Activated CD4-positive, alpha-beta T cell treated with anti-CD3 and anti-CD28 coated beads, Interleukin-2, Interleukin-6, amounts not matched to agents 100 ng/mL and 50 ng/mL, durations not matched to agents 16 hours and 8 hours (primary cell): ENCODE results near the gene FOXP1.

Source experiments
- DNase-seq: peaks from one replicate; pipeline ENCODE4 v3.0.0-alpha.2; 2020

Gene FOXP1

GRCh38 chr3:71012971-71013370 is 570.6 kb downstream of the FOXP1 start:
- no peak for DNase-seq

- no peak for DNase-seq
These were observed 571.8 kb downstream of the FOXP1 start for GRCh38 chr3:71011565-71012287.

- DNase-seq: peak; percentile 82
These were observed 572.6 kb downstream of the FOXP1 start for GRCh38 chr3:71010726-71011455.

GRCh38 chr3:71008350-71008935 is 575.1 kb downstream of the FOXP1 start:
- no peak for DNase-seq

- DNase-seq: peak; percentile 46
These were observed 576.4 kb downstream of the FOXP1 start for GRCh38 chr3:71006810-71007785.

- no peak for DNase-seq
These were observed 577.7 kb downstream of the FOXP1 start for GRCh38 chr3:71005702-71006321.

- no peak for DNase-seq
These were observed 580.0 kb downstream of the FOXP1 start for GRCh38 chr3:71003511-71003910.

- DNase-seq: no peak
These were observed 581.2 kb downstream of the FOXP1 start for GRCh38 chr3:71002298-71002697.

- DNase-seq: no peak
These were observed 582.2 kb downstream of the FOXP1 start for GRCh38 chr3:71001303-71001830.

GRCh38 chr3:71000483-71000882 is 583.0 kb downstream of the FOXP1 start:
- no peak for DNase-seq

GRCh38 chr3:70999730-71000129 is 583.8 kb downstream of the FOXP1 start:
- DNase-seq: no peak

- DNase-seq: no peak
These were observed 587.4 kb downstream of the FOXP1 start for GRCh38 chr3:70996082-70996481.

GRCh38 chr3:70994644-70995043 is 588.9 kb downstream of the FOXP1 start:
- DNase-seq: no peak

GRCh38 chr3:70992562-70993204 is 590.8 kb downstream of the FOXP1 start:
- DNase-seq: no peak

GRCh38 chr3:70992131-70992530 is 591.4 kb downstream of the FOXP1 start:
- DNase-seq: no peak

- no peak for DNase-seq
These were observed 592.8 kb downstream of the FOXP1 start for GRCh38 chr3:70990723-70991122.

- no peak for DNase-seq
These were observed 593.3 kb downstream of the FOXP1 start for GRCh38 chr3:70990185-70990584.

- DNase-seq: no peak
These were observed 594.4 kb downstream of the FOXP1 start for GRCh38 chr3:70989174-70989573.

GRCh38 chr3:70988111-70988510 is 595.4 kb downstream of the FOXP1 start:
- DNase-seq: no peak

GRCh38 chr3:70985572-70985971 is 598.0 kb downstream of the FOXP1 start:
- no peak for DNase-seq

GRCh38 chr3:70984776-70985482 is 598.6 kb downstream of the FOXP1 start:
- no peak for DNase-seq
